T-cell (primary cell): ENCODE measurements around the gene FAM110C. TPM values are rescaled to one million over a fixed set of nuclear protein-coding genes. Genes with fewer than 3 reads are reported as not detected.

Experiments used
- ATAC-seq, 4 experiments: fragments of 200-7000 bp in 3 of 4; fragments of 150-1000 bp in 1 of 4; cut with Tn5 transposase; replicated peaks in 1 of 4; 1 replicate in 3 of 4; 2 replicates in 1 of 4; pipeline ENCODE4 v1.10.0; 2021; ENCODE audit warnings: moderate library complexity in 3 of 4, mild to moderate bottlenecking in 2 of 4, moderate number of reproducible peaks in 1 of 4
- CTCF ChIA-PET, 2 donors: fragments of 300-600 bp; sonication (Branson Sonifier 250); formaldehyde crosslinking; loops; one replicate each; lab custom pipeline; 2022; ENCODE audit warnings: antibody characterized with exemption in 2 of 2; lab: Charles Lee
- POLR2A ChIA-PET, 2 donors: fragments of 300-600 bp; sonication (Branson Sonifier 250); formaldehyde crosslinking; loops; one replicate each; lab custom pipeline; 2022; ENCODE audit warnings: antibody characterized with exemption in 2 of 2; lab: Charles Lee
- DNase-seq, 35 experiments: peaks; one replicate each; pipeline versions ENCODE4 v3.0.0 to v3.0.0-alpha.2; 2013 to 2023
- H3K27ac ChIP-seq: one replicate; pipeline ENCODE4 v1.5.1; 2013; ENCODE audit warnings: low read length
- H3K27me3 ChIP-seq, 2 experiments: replicated peaks in 1 of 2; 1 replicate in 1 of 2; 2 replicates in 1 of 2; pipeline versions ENCODE4 v1.6.1 to v1.7.0; 2013; ENCODE audit warnings: low read length in 1 of 2, mixed read lengths in 1 of 2; ENCODE audit not compliant: control insufficient read depth in 2 of 2, insufficient read depth in 2 of 2; ENCODE audit errors: extremely low read depth in 1 of 2
- H3K36me3 ChIP-seq, 2 donors: 1 replicate in 1 of 2; 2 replicates in 1 of 2; pipeline versions ENCODE4 v1.6.1 to v1.7.0; 2013; ENCODE audit warnings: low read length in 1 of 2; ENCODE audit not compliant: control insufficient read depth in 2 of 2, insufficient read depth in 1 of 2; ENCODE audit errors: extremely low read depth in 1 of 2
- H3K4me1 ChIP-seq, 2 experiments: 1 replicate in 1 of 2; 2 replicates in 1 of 2; pipeline versions ENCODE4 v1.6.1 to v1.7.0; 2013; ENCODE audit warnings: low read length in 2 of 2, mixed read lengths in 1 of 2; ENCODE audit not compliant: insufficient read depth in 2 of 2, control insufficient read depth in 1 of 2; ENCODE audit errors: extremely low read depth in 1 of 2
- H3K4me3 ChIP-seq, 2 donors: 1 replicate in 1 of 2; 2 replicates in 1 of 2; pipeline versions ENCODE4 v1.5.1 to v1.7.0; 2013; ENCODE audit warnings: mild to moderate bottlenecking in 2 of 2, low read length in 1 of 2, moderate library complexity in 1 of 2; ENCODE audit not compliant: control insufficient read depth in 1 of 2; ENCODE audit errors: extremely low read depth in 1 of 2
- H3K9me3 ChIP-seq: 2 replicates; pipeline ENCODE4 v1.7.0; 2013
- H3K27ac Mint-ChIP-seq, 2 donors: one replicate each; pipeline ENCODE4 v1.8.0; 2020 to 2021; ENCODE audit warnings: mild to moderate bottlenecking in 2 of 2, mixed read lengths in 2 of 2
- H3K27me3 Mint-ChIP-seq, 2 donors: one replicate each; pipeline ENCODE4 v1.8.0; 2021 to 2022; ENCODE audit warnings: mixed read lengths in 2 of 2
- H3K36me3 Mint-ChIP-seq: one replicate; pipeline ENCODE4 v1.8.0; 2021; ENCODE audit warnings: mixed read lengths
- H3K4me1 Mint-ChIP-seq, 3 donors: one replicate each; pipeline ENCODE4 v1.8.0; 2020 to 2022; ENCODE audit warnings: mixed read lengths in 3 of 3, mild to moderate bottlenecking in 1 of 3
- H3K4me3 Mint-ChIP-seq, 3 donors: one replicate each; pipeline ENCODE4 v1.8.0; 2020 to 2022; ENCODE audit warnings: mild to moderate bottlenecking in 3 of 3, mixed read lengths in 3 of 3, moderate library complexity in 3 of 3
- H3K9me3 Mint-ChIP-seq, 3 donors: one replicate each; pipeline ENCODE4 v1.8.0; 2020 to 2022; ENCODE audit warnings: mixed read lengths in 3 of 3
- WGBS: methylation state at CpG from one replicate; pipeline ENCODE4 v1.1.5; 2013; ENCODE audit warnings: missing lambda C conversion rate; ENCODE audit not compliant: insufficient coverage; 5-methylcytosine and 5-hydroxymethylcytosine counted together
- total RNA-seq, 35 experiments: library from RNA in 6 of 35; stranded (reverse) in 6 of 35; fragments of 120-200 nt in 1 of 35; gene quantifications; one replicate each; pipeline versions ENCODE4 v1.2.1 to v1.2.4 and lab custom pipeline; 2013 to 2026

The FAM110C gene
- total RNA-seq, 5 donors from 2014 or later (not counting 1 experiment from before 2014, with no cell fraction given), result 0.35 to 1.9 (median 0.72) TPM

DNA sequence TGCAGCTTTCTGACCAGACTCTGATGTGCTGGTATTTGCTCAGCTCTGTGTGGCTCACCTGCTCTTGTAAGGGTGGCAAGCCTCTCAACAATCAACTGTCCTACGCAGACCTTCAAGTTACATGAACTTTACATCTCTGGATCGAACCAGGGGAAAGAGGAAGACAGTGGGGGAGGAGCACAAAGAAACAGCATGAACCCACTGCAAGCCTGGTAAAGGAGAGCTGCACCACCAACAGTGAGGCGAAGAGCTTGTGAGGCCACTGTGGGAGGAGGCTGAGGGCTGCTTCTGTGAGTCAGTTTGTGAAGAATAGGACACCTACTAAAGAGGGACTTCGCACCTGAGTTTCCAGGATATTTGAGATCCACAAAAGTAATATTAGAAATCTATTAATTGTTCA is 18.8 kb upstream of the FAM110C start:
- no peak overlapping the region for H3K4me3 ChIP-seq
- Mint-ChIP-seq H3K27me3 (peaks cover 6 to 8% of the 10 kb centered on the region in 2 donors), H3K4me3 (no peak overlapping the region), H3K9me3 (peaks cover 7% of the 10 kb centered on the region in 3 donors), H3K27ac (no peak overlapping the region), H3K4me1 (no peaks in the 10 kb centered on the region), H3K36me3 (no peaks in the 10 kb centered on the region)
- no peak overlapping the region for H3K27ac ChIP-seq
- H3K36me3 ChIP-seq, result no peaks in the 10 kb centered on the region
- peaks cover 2 to 18% of the 10 kb centered on the region in 2 experiments for H3K27me3 ChIP-seq
- no peak for ATAC-seq
- ChIA-PET POLR2A (no interaction called here), CTCF (no interaction called here)
- no peaks in the 10 kb centered on the region for H3K9me3 ChIP-seq
- no peaks in the 10 kb centered on the region for H3K4me1 ChIP-seq
- DNase-seq, result no peak
- WGBS, result no CpG with 5 or more reads among the region's 4 CpGs

- Mint-ChIP-seq H3K27me3 (peaks cover 2 to 23% of the 10 kb centered on the region in 2 donors), H3K27ac (no peak overlapping the region), H3K36me3 (peaks cover 4% of the 10 kb centered on the region), H3K9me3 (peaks cover 6 to 17% (median 11%) of the 10 kb centered on the region in 3 donors), H3K4me3 (no peak overlapping the region), H3K4me1 (no peaks in the 10 kb centered on the region)
- no peaks in the 10 kb centered on the region for H3K9me3 ChIP-seq
- POLR2A ChIA-PET, result no interaction called here
- H3K4me1 ChIP-seq, result no peaks in the 10 kb centered on the region
- H3K4me3 ChIP-seq, result no peak overlapping the region
- DNase-seq, result no peak
- no peak overlapping the region for H3K27ac ChIP-seq
- no CpG with 5 or more reads among the region's 4 CpGs for WGBS
- no peaks in the 10 kb centered on the region for H3K36me3 ChIP-seq
- CTCF ChIA-PET, result no interaction called here
- peaks cover 0 to 25% of the 10 kb centered on the region in 2 experiments for H3K27me3 ChIP-seq
- ATAC-seq, result no peak
Observed at GRCh38 chr2:55587-56448, 9.5 kb upstream of the FAM110C start.

GRCh38 chr2:51613-52012 is 5.3 kb upstream of the FAM110C start:
- ATAC-seq (no peak), DNase-seq (no peak)
- Histone ChIP-seq H3K27me3 (peaks cover 0 to 20% of the 10 kb centered on the region in 2 experiments), H3K4me3 (no peak overlapping the region), H3K27ac (no peak overlapping the region), H3K9me3 (no peaks in the 10 kb centered on the region), H3K4me1 (peaks cover 0 to 10% of the 10 kb centered on the region in 2 experiments), H3K36me3 (no peaks in the 10 kb centered on the region)
- H3K4me1 Mint-ChIP-seq, result peaks cover 2 to 10% (median 6%) of the 10 kb centered on the region in 3 donors
- peaks cover 28 to 35% of the 10 kb centered on the region in 2 donors for H3K27me3 Mint-ChIP-seq
- ChIA-PET POLR2A (no interaction called here), CTCF (interaction anchor here in 1 of 2 donors (0.9 kb wide), 1 partner anchor 20 kb away, joined by 3 read pairs; no protein-coding TSS in a partner anchor)
- no peaks in the 10 kb centered on the region for H3K9me3 Mint-ChIP-seq
- no peaks in the 10 kb centered on the region for H3K36me3 Mint-ChIP-seq
- no peak overlapping the region for H3K4me3 Mint-ChIP-seq
- no peak overlapping the region for H3K27ac Mint-ChIP-seq
- WGBS, result no CpG with 5 or more reads among the region's 2 CpGs

DNA sequence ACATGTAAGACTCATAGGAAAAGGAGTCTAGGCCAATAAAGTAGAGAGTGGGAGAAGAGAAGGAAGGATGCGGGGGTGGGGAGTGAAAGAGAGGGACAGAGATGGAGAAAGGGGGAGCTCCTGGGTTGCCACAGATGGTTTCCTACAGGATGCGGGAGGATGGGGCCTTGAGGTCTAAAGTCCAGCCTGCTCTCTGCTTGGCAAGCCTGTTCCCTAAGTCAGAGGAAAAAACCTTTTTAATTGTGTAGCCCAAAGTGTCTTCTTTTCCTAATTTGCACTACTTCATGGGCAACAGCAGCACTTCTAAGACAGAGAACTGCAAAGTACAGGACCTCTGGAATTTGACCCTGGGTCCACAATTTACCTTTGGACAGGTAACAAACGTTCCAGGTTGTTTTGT is 1.4 kb upstream of the FAM110C start:
- ChIA-PET CTCF (no interaction called here), POLR2A (no interaction called here)
- Histone ChIP-seq H3K27ac (no peak overlapping the region), H3K4me3 (no peak overlapping the region), H3K4me1 (peaks cover 0 to 23% of the 10 kb centered on the region in 2 experiments), H3K27me3 (peaks cover 9 to 32% of the 10 kb centered on the region in 2 experiments), H3K9me3 (no peaks in the 10 kb centered on the region), H3K36me3 (no peaks in the 10 kb centered on the region)
- Mint-ChIP-seq H3K9me3 (no peaks in the 10 kb centered on the region), H3K27me3 (peaks cover 25 to 44% of the 10 kb centered on the region in 2 donors), H3K27ac (no peak overlapping the region), H3K36me3 (no peaks in the 10 kb centered on the region), H3K4me3 (peak overlapping the region; percentile 74 to 88 (median 82)), H3K4me1 (peaks cover 11 to 17% (median 16%) of the 10 kb centered on the region in 3 donors)
- WGBS, result 62% methylated on average over 2 of the region's 3 CpGs
- ATAC-seq (no peak), DNase-seq (no peak)

DNA sequence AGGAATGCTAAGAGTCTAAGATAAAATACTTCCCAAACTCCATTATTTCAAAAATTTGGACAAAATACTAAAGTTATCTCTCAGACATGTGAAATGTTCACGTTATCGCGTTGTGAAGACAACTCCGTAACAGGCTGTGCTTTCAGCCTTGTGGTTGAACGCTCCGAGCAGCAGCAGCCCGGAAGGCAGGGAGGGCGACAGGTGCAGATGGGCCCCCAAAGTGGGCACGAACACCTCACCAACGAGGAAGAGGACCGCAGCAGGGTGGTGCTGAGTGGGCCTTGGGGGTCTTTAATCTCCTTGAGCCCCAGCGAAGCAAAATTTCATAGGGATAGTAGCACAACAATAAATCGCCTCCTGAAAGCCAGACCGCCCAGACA is 1.0 kb upstream of the FAM110C start:
- peaks cover 0 to 23% of the 10 kb centered on the region in 2 experiments for H3K4me1 ChIP-seq
- WGBS, result 58% methylated on average over 14 of the region's 14 CpGs
- peak in 1 of 35 experiments; percentile 10 for DNase-seq
- Mint-ChIP-seq H3K27me3 (peaks cover 25 to 44% of the 10 kb centered on the region in 2 donors), H3K36me3 (no peaks in the 10 kb centered on the region), H3K9me3 (no peaks in the 10 kb centered on the region), H3K4me3 (peak overlapping the region; percentile 74 to 88 (median 82)), H3K27ac (peak overlapping the region in 1 of 2 donors; percentile 32), H3K4me1 (peaks cover 11 to 17% (median 16%) of the 10 kb centered on the region in 3 donors)
- no peaks in the 10 kb centered on the region for H3K9me3 ChIP-seq
- peaks cover 9 to 32% of the 10 kb centered on the region in 2 experiments for H3K27me3 ChIP-seq
- ChIA-PET POLR2A (no interaction called here), CTCF (no interaction called here)
- peak overlapping the region; percentile 28 to 50 for H3K4me3 ChIP-seq
- H3K36me3 ChIP-seq, result no peaks in the 10 kb centered on the region
- H3K27ac ChIP-seq, result peak overlapping the region; percentile 18
- ATAC-seq, result no peak

- Histone ChIP-seq H3K4me3 (peak overlapping the region; percentile 44 to 53), H3K36me3 (no peaks in the 10 kb centered on the region), H3K4me1 (peaks cover 0 to 23% of the 10 kb centered on the region in 2 experiments), H3K27me3 (peaks cover 11 to 27% of the 10 kb centered on the region in 2 experiments), H3K9me3 (no peaks in the 10 kb centered on the region), H3K27ac (no peak overlapping the region)
- Mint-ChIP-seq H3K27me3 (peaks cover 32 to 44% of the 10 kb centered on the region in 2 donors), H3K9me3 (no peaks in the 10 kb centered on the region), H3K4me3 (peak overlapping the region in 2 of 3 donors; percentile 26 to 66), H3K27ac (no peak overlapping the region), H3K4me1 (peaks cover 11 to 17% (median 16%) of the 10 kb centered on the region in 3 donors), H3K36me3 (no peaks in the 10 kb centered on the region)
- ChIA-PET CTCF (no interaction called here), POLR2A (no interaction called here)
- WGBS, result 6% methylated on average over 51 of the region's 52 CpGs
- DNase-seq (peak in 1 of 35 experiments; percentile 6), ATAC-seq (peak; percentile 17 to 37 (median 35))
Observed at GRCh38 chr2:46131-46470, 204 bp downstream of the FAM110C start.
